ENCODE results near the gene LRCH3.

The LRCH3 gene

DNA sequence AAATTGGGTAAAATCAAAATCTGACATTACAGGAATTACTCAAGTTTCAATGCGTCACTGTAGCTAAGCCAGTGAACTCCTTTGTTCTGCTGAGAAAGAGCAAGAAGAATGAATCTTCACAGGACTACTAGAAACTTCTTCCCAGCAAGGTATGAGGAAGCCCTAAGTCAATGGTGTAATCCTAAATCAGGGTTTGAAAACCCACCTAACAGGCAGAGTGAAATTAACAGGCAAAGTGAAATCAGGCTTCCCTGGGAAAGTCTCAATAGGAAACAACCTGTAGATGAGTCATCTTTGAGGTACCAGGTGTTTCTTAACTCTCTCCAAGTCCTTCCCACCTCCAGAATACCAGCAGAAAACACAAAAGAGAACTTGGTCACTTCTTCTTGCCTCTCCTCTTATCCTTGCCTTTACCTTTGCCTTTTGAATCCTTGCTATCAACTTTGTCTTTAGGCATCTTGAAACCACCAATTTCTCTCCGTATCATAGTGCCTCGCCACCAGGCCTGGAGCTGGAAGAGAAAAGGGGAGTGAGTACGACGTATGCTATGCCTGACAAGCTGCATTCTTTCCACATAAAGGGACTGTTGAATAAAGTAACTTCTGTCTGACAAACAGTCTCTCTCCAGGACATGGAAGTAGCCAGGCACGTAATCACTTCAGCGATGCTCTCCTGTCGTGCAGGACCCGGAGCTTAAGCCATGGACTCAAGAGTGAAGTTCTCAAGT, 98.3 kb downstream of the LRCH3 start:
- no peak for DNase-seq (ENCODE audit: low spot score)
- Histone ChIP-seq H3K4me3 (no peak overlapping the region), H3K27ac (no peak overlapping the region)
- TF ChIP-seq, protein P1, sequence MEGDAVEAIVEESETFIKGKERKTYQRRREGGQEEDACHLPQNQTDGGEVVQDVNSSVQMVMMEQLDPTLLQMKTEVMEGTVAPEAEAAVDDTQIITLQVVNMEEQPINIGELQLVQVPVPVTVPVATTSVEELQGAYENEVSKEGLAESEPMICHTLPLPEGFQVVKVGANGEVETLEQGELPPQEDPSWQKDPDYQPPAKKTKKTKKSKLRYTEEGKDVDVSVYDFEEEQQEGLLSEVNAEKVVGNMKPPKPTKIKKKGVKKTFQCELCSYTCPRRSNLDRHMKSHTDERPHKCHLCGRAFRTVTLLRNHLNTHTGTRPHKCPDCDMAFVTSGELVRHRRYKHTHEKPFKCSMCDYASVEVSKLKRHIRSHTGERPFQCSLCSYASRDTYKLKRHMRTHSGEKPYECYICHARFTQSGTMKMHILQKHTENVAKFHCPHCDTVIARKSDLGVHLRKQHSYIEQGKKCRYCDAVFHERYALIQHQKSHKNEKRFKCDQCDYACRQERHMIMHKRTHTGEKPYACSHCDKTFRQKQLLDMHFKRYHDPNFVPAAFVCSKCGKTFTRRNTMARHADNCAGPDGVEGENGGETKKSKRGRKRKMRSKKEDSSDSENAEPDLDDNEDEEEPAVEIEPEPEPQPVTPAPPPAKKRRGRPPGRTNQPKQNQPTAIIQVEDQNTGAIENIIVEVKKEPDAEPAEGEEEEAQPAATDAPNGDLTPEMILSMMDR (IDR thresholded peaks at IDR 0.05), result no peak

DNA sequence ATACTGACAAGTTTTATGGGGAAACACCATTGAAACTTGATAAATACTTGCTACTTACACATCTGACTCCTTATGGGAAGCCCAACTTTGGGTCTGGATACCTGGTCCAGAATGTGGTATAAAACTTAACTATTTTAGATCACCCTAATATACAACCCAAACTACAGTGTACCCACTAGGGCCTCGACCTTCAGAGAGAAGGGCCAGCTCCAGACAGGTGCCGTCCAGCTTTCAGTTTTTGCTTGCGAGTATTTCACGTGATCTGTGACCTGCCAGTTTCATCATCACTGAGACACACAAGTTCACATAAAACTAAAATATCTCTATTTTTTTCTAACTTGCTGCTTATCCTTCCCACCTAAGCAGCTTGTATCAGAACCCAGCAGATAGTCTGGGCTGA, 99.6 kb downstream of the LRCH3 start:
- DNase-seq (ENCODE audit: low spot score), result no peak
- Histone ChIP-seq H3K4me3 (no peak overlapping the region), H3K27ac (no peak overlapping the region)
- TF ChIP-seq, protein P1 (IDR thresholded peaks at IDR 0.05), result no peak

- TF ChIP-seq, protein P1 (IDR thresholded peaks at IDR 0.05), result no peak
- H3K27ac ChIP-seq, result no peak overlapping the region
- no peak for DNase-seq (ENCODE audit: low spot score)
- H3K4me3 ChIP-seq, result no peak overlapping the region
Observed at GRCh38 chr3:197892162-197892561, 101.1 kb downstream of the LRCH3 start.

GRCh38 chr3:197896421-197896820, 105.4 kb downstream of the LRCH3 start:
- DNase-seq (ENCODE audit: low spot score), result no peak
- TF ChIP-seq, protein P1 (IDR thresholded peaks at IDR 0.05), result no peak
- Histone ChIP-seq H3K27ac (no peak overlapping the region), H3K4me3 (no peak overlapping the region)

- TF ChIP-seq, protein P1 (IDR thresholded peaks at IDR 0.05), result no peak
- Histone ChIP-seq H3K4me3 (no peak overlapping the region), H3K27ac (no peak overlapping the region)
- no peak for DNase-seq (ENCODE audit: low spot score)
Observed at GRCh38 chr3:197899833-197900478, 108.9 kb downstream of the LRCH3 start.

DNA sequence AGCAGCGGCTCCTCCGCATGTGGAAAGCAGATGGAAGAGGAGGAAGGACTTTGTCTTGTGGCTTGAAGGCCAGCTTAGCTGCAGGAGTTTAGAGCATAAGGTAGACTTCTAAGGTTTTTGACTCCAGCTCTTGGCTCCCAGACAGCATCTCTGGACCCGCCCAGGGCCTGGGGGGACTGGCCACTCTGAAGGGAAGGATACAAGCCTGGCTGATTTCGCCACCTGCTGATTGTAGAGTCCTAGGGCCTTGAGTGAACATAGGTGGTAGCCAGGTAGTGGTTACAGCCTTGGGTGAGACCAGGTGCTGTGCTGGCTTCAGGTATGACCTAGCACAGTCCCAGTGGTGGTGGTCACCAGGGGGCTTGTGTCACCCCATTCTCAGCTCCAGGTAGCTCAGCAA, 110.6 kb downstream of the LRCH3 start:
- Histone ChIP-seq H3K27ac (no peak overlapping the region), H3K4me3 (no peak overlapping the region)
- TF ChIP-seq, protein P1 (IDR thresholded peaks at IDR 0.05), result no peak
- no peak for DNase-seq (ENCODE audit: low spot score)
